Endothelial cell of umbilical vein (primary cell): ENCODE results near the gene PGLYRP4. TPM values are rescaled to one million over a fixed set of nuclear protein-coding genes. Genes with fewer than 3 reads are reported as not detected.

ENCODE experiments used
- BruUV-seq: library from RNA; stranded (reverse); fragments of 400-500 nt; replicated peaks from 2 replicates; lab custom pipeline; 2021; lab: Mats Ljungman, UMichigan
- CTCF ChIA-PET: fragments of 300-600, 350-600 bp; sonication (Branson Sonifier 250); formaldehyde crosslinking; loops from one replicate; lab custom pipeline; 2021; ENCODE audit warnings: antibody characterized with exemption, inconsistent platforms; lab: Charles Lee
- POLR2A ChIA-PET: fragments of 300-600, 350-600 bp; sonication (Branson Sonifier 250); formaldehyde crosslinking; loops from one replicate; lab custom pipeline; 2021; ENCODE audit warnings: antibody characterized with exemption, inconsistent platforms; lab: Charles Lee
- DNase-seq: peaks from one replicate; pipeline ENCODE4 v3.0.0-alpha.2; 2011; ENCODE audit warnings: low read depth, low spot score
- FAIRE-seq: peaks from 2 replicates; lab custom pipeline; 2011; peaks lifted over from hg19 to GRCh38; lab: Jason Lieb, UNC
- H2AFZ ChIP-seq: 2 replicates; pipeline ENCODE4 v1.6.0; 2012; ENCODE audit warnings: low read depth, low read length, control low read depth, inconsistent platforms
- H3K27ac ChIP-seq: 2 replicates; pipeline ENCODE4 v1.5.1; 2011; ENCODE audit warnings: low read depth, mild to moderate bottlenecking, control low read depth, low read length, moderate library complexity; ENCODE audit not compliant: insufficient read depth
- H3K27me3 ChIP-seq, 2 experiments: 2 replicates each; pipeline versions ENCODE4 v1.6.0 to v1.6.1; 2011; ENCODE audit warnings: low read length in 2 of 2, mixed read lengths in 1 of 2; ENCODE audit not compliant: control insufficient read depth in 2 of 2, insufficient read depth in 2 of 2
- H3K36me3 ChIP-seq, 2 experiments: 2 replicates in 1 of 2; 3 replicates in 1 of 2; pipeline ENCODE4 v1.5.1; 2011; ENCODE audit warnings: low read length in 2 of 2, mild to moderate bottlenecking in 1 of 2, moderate library complexity in 1 of 2; ENCODE audit not compliant: control insufficient read depth in 2 of 2, insufficient read depth in 2 of 2; ENCODE audit errors: extremely low read depth in 1 of 2
- H3K4me1 ChIP-seq: 3 replicates; pipeline ENCODE4 v1.5.1; 2011; ENCODE audit warnings: mild to moderate bottlenecking, low read length; ENCODE audit not compliant: control insufficient read depth, insufficient read depth; ENCODE audit errors: extremely low read depth
- H3K4me2 ChIP-seq: 2 replicates; pipeline ENCODE4 v1.6.1; 2011; ENCODE audit warnings: low read length, control low read depth, mixed read lengths; ENCODE audit not compliant: insufficient read depth
- H3K4me3 ChIP-seq, 3 experiments: fragments of 200-600 bp in 1 of 3; sonication (generic), shearing (Covaris generic) in 1 of 3; replicated peaks in 1 of 3; 2 replicates each; pipeline ENCODE4 v1.5.1; 2011 to 2016; ENCODE audit warnings: control low read depth in 3 of 3, low read length in 3 of 3, mild to moderate bottlenecking in 2 of 3, inconsistent platforms in 1 of 3, low read depth in 1 of 3, moderate library complexity in 1 of 3; ENCODE audit not compliant: insufficient read depth in 1 of 3
- H3K79me2 ChIP-seq: 2 replicates; pipeline ENCODE4 v1.6.0; 2012; ENCODE audit warnings: low read length, inconsistent platforms; ENCODE audit not compliant: control insufficient read depth, insufficient read depth
- H3K9ac ChIP-seq: replicated peaks from 2 replicates; pipeline ENCODE3; 2011; ENCODE audit warnings: low read length, control low read depth; ENCODE audit not compliant: insufficient read depth; ENCODE audit errors: extremely low read depth
- H3K9me1 ChIP-seq: replicated peaks from 3 replicates; pipeline ENCODE4 v1.6.0; 2011; ENCODE audit warnings: mild to moderate bottlenecking, low read length; ENCODE audit not compliant: control insufficient read depth, insufficient read depth; ENCODE audit errors: extremely low read depth
- H3K9me3 ChIP-seq: replicated peaks from 2 replicates; pipeline ENCODE4 v1.5.1; 2012; ENCODE audit warnings: low read length, inconsistent platforms; ENCODE audit not compliant: control insufficient read depth, insufficient read depth
- H4K20me1 ChIP-seq: replicated peaks from 2 replicates; pipeline ENCODE3; 2011; ENCODE audit warnings: mild to moderate bottlenecking, low read length; ENCODE audit not compliant: control insufficient read depth, insufficient read depth; ENCODE audit errors: extremely low read depth
- EZH2 ChIP-seq: IDR thresholded peaks from 2 replicates; pipeline ENCODE4 v1.6.1; 2012; ENCODE audit warnings: borderline replicate concordance, low read depth, mild to moderate bottlenecking, moderate library complexity, low read length, inconsistent platforms; ENCODE audit not compliant: severe bottlenecking
- FOS ChIP-seq: IDR thresholded peaks from 2 replicates; pipeline ENCODE4 v1.6.1; 2011; ENCODE audit warnings: mild to moderate bottlenecking, low read length, moderate library complexity, borderline replicate concordance; ENCODE audit not compliant: insufficient read depth
- GATA2 ChIP-seq: IDR thresholded peaks from 2 replicates; pipeline ENCODE4 v1.7.0; 2011; ENCODE audit warnings: low read depth, mild to moderate bottlenecking, moderate library complexity, mixed read lengths, low read length; ENCODE audit not compliant: insufficient read length, insufficient read depth
- JUN ChIP-seq: IDR thresholded peaks from 2 replicates; pipeline ENCODE4 v1.6.1; 2011; ENCODE audit warnings: borderline replicate concordance, low read depth; ENCODE audit not compliant: insufficient read length, insufficient read depth
- MAX ChIP-seq: IDR thresholded peaks from 2 replicates; pipeline ENCODE4 v1.6.1; 2011; ENCODE audit not compliant: insufficient read depth, insufficient read length
- MYC ChIP-seq: IDR thresholded peaks from one replicate; pipeline ENCODE4 v1.6.1; 2011; ENCODE audit warnings: mild to moderate bottlenecking, low read depth, low read length
- POLR2A ChIP-seq: IDR thresholded peaks from 2 replicates; pipeline ENCODE4 v1.6.1; 2012; ENCODE audit warnings: low read depth, mild to moderate bottlenecking, control low read depth, low read length
- POLR2AphosphoS5 ChIP-seq: IDR thresholded peaks from 2 replicates; pipeline ENCODE4 v1.6.1; 2012; ENCODE audit warnings: low read depth, mild to moderate bottlenecking, control low read depth, low read length, moderate library complexity; ENCODE audit not compliant: insufficient read depth
- dilution Hi-C: fragments of 300-500 bp; cut with MboI; formaldehyde crosslinking; loops from one replicate; pipeline ENCODE4 v1.15.0; 2019; ENCODE audit warnings: low sequenced_read_pairs; ENCODE audit not compliant: extremely low pct_ligation_motif_present
- intact Hi-C: fragments of 100-400 bp; cut with micrococcal nuclease; formaldehyde crosslinking; loops from one replicate; pipeline ENCODE4 v1.10.0; 2022
- polyA plus RNA-seq, 4 experiments: library from polyadenylated mRNA; depleted of rRNA in 3 of 4; stranded (reverse) in 3 of 4; unstranded in 1 of 4; fragments of >200 nt; gene quantifications; 2 replicates each; pipeline versions ENCODE4 v1.2.1 to v1.2.3, GENCODE V29; 2011 to 2012; ENCODE audit warnings: missing spikeins in 1 of 4
- total RNA-seq: library from RNA; stranded (reverse); gene quantifications from 2 replicates; pipeline ENCODE4 v1.2.3, GENCODE V29; 2021
- TF ChIP-seq, protein P1 (sequence below), 2 donors: IDR thresholded peaks; 1 replicate in 1 of 2; 2 replicates in 1 of 2; pipeline ENCODE4 v1.5.1; 2011; ENCODE audit warnings: low read length in 2 of 2, mild to moderate bottlenecking in 2 of 2, moderate library complexity in 2 of 2, control low read depth in 1 of 2, inconsistent platforms in 1 of 2, low read depth in 1 of 2; ENCODE audit not compliant: insufficient read depth in 1 of 2; ENCODE audit errors: extremely low read depth in 1 of 2

PGLYRP4 gene
- total and polyA plus RNA-seq, 2 donors (not counting 3 experiments of a cell fraction or from before 2014, with no cell fraction given): not detected

GRCh38 chr1:153310526-153310925, 38.1 kb downstream of the PGLYRP4 start:
- Histone ChIP-seq H3K4me2 (no peak overlapping the region), H4K20me1 (no peaks in the 10 kb centered on the region), H3K27ac (no peak overlapping the region), H3K9me3 (no peaks in the 10 kb centered on the region), H3K4me3 (no peak overlapping the region), H2AFZ (no peak overlapping the region), H3K79me2 (no peaks in the 10 kb centered on the region), H3K9ac (no peak overlapping the region), H3K36me3 (no peaks in the 10 kb centered on the region), H3K9me1 (no peaks in the 10 kb centered on the region), H3K27me3 (no peaks in the 10 kb centered on the region), H3K4me1 (no peaks in the 10 kb centered on the region)
- CTCF ChIA-PET: no interaction called here
- POLR2A ChIA-PET: no interaction called here
- TF ChIP-seq POLR2AphosphoS5 (no peak), FOS (no peak), EZH2 (no peak), MAX (no peak), MYC (no peak), POLR2A (no peak), GATA2 (no peak), JUN (no peak)
- TF ChIP-seq, protein P1, sequence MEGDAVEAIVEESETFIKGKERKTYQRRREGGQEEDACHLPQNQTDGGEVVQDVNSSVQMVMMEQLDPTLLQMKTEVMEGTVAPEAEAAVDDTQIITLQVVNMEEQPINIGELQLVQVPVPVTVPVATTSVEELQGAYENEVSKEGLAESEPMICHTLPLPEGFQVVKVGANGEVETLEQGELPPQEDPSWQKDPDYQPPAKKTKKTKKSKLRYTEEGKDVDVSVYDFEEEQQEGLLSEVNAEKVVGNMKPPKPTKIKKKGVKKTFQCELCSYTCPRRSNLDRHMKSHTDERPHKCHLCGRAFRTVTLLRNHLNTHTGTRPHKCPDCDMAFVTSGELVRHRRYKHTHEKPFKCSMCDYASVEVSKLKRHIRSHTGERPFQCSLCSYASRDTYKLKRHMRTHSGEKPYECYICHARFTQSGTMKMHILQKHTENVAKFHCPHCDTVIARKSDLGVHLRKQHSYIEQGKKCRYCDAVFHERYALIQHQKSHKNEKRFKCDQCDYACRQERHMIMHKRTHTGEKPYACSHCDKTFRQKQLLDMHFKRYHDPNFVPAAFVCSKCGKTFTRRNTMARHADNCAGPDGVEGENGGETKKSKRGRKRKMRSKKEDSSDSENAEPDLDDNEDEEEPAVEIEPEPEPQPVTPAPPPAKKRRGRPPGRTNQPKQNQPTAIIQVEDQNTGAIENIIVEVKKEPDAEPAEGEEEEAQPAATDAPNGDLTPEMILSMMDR (IDR thresholded peaks at IDR 0.05; ENCODE audit: extremely low read depth in 1 of 2, insufficient read depth in 1 of 2, low read depth in 1 of 2, low read length in 2 of 2): no peak
- FAIRE-seq (no peak), DNase-seq (no peak)
- dilution Hi-C loops (no loop called here), intact Hi-C loops (no loop called here)
- no TSS peak for BruUV-seq
